DMS 273 (cell line): ENCODE results near the gene APBB2.
A peak's percentile ranks its signal among the peaks of the same experiment; 100 is the strongest.

Experiments
- DNase-seq: peaks from one replicate; lab custom pipeline; 2025; ENCODE audit not compliant: unreplicated experiment; lab: John Stamatoyannopoulos, UW

APBB2 gene

GRCh38 chr4:40874901-40875300, 339.4 kb downstream of the APBB2 start:
- DNase-seq = no peak

- no peak for DNase-seq
These were observed 340.0 kb downstream of the APBB2 start for GRCh38 chr4:40874331-40874730.

GRCh38 chr4:40871695-40872250, 342.6 kb downstream of the APBB2 start:
- no peak for DNase-seq

GRCh38 chr4:40870150-40870549, 344.2 kb downstream of the APBB2 start:
- DNase-seq = no peak

GRCh38 chr4:40865696-40866095, 348.6 kb downstream of the APBB2 start:
- no peak for DNase-seq

- DNase-seq = no peak
These were observed 349.8 kb downstream of the APBB2 start for GRCh38 chr4:40864531-40864930.

GRCh38 chr4:40858962-40859361, 355.4 kb downstream of the APBB2 start:
- DNase-seq = no peak

GRCh38 chr4:40857956-40858355, 356.4 kb downstream of the APBB2 start:
- no peak for DNase-seq

- peak; percentile 84 for DNase-seq
These were observed 357.4 kb downstream of the APBB2 start for GRCh38 chr4:40856840-40857362.

- no peak for DNase-seq
These were observed 358.0 kb downstream of the APBB2 start for GRCh38 chr4:40856277-40856839.

GRCh38 chr4:40850496-40850895, 363.8 kb downstream of the APBB2 start:
- no peak for DNase-seq

GRCh38 chr4:40848940-40849339, 365.4 kb downstream of the APBB2 start:
- DNase-seq = no peak

GRCh38 chr4:40848251-40848650, 366.1 kb downstream of the APBB2 start:
- no peak for DNase-seq

GRCh38 chr4:40846532-40846931, 367.8 kb downstream of the APBB2 start:
- no peak for DNase-seq

- DNase-seq = no peak
These were observed 369.0 kb downstream of the APBB2 start for GRCh38 chr4:40845154-40845835.

- DNase-seq = no peak
These were observed 370.1 kb downstream of the APBB2 start for GRCh38 chr4:40844261-40844660.

- DNase-seq = peak; percentile 16
These were observed 370.6 kb downstream of the APBB2 start for GRCh38 chr4:40843696-40844095.

GRCh38 chr4:40842725-40843423, 371.5 kb downstream of the APBB2 start:
- no peak for DNase-seq

GRCh38 chr4:40842318-40842717, 372.0 kb downstream of the APBB2 start:
- no peak for DNase-seq

- DNase-seq = peak; percentile 69
These were observed 373.3 kb downstream of the APBB2 start for GRCh38 chr4:40840985-40841571.

- no peak for DNase-seq
These were observed 373.9 kb downstream of the APBB2 start for GRCh38 chr4:40840255-40840984.
